NCI-H187 treated with DMSO at 0.1 percent for 48 hours (cell line): ENCODE measurements around the gene KLK5.
"Not testable (repeated sequence)": the region's sequence is repeated elsewhere in the genome, so short reads cannot be mapped to it uniquely, and the experiment has no call there.

Experiments used
- DNase-seq: peaks from one replicate; lab custom pipeline; 2025; lab: John Stamatoyannopoulos, UW

KLK5 gene

GRCh38 chr19:50921426-50922316, 31.2 kb downstream of the KLK5 start:
- no peak for DNase-seq

- no peak for DNase-seq
These were observed 36.8 kb downstream of the KLK5 start for GRCh38 chr19:50916069-50916468.

GRCh38 chr19:50912727-50913716, 39.8 kb downstream of the KLK5 start:
- no peak for DNase-seq

- no peak for DNase-seq
These were observed 40.7 kb downstream of the KLK5 start for GRCh38 chr19:50912102-50912599.

- DNase-seq: no peak
These were observed 41.4 kb downstream of the KLK5 start, which contains the start of gene KLK4 for GRCh38 chr19:50911206-50912101. Gene KLK4 (minus strand): TSS chr19:50911395. CDS start chr19:50910738, 657 bp downstream.

- DNase-seq: no peak
These were observed 42.1 kb downstream of the KLK5 start for GRCh38 chr19:50910722-50911121.

- no peak for DNase-seq
These were observed 43.4 kb downstream of the KLK5 start for GRCh38 chr19:50909240-50910070.

- DNase-seq: no peak
These were observed 44.5 kb downstream of the KLK5 start for GRCh38 chr19:50908336-50908735.

- peak; percentile 10 for DNase-seq
These were observed 46.6 kb downstream of the KLK5 start for GRCh38 chr19:50906217-50906616.

- DNase-seq: no peak
These were observed 50.2 kb downstream of the KLK5 start for GRCh38 chr19:50902640-50903039.

GRCh38 chr19:50899569-50899968, 53.3 kb downstream of the KLK5 start:
- DNase-seq: no peak

GRCh38 chr19:50898018-50898417, 54.8 kb downstream of the KLK5 start:
- DNase-seq: no peak

GRCh38 chr19:50897612-50898011, 55.2 kb downstream of the KLK5 start:
- no peak for DNase-seq

- no peak for DNase-seq
These were observed 55.6 kb downstream of the KLK5 start for GRCh38 chr19:50897191-50897607.

- no peak for DNase-seq
These were observed 56.1 kb downstream of the KLK5 start for GRCh38 chr19:50896591-50897190.

- DNase-seq: not testable (repeated sequence)
These were observed 56.7 kb downstream of the KLK5 start for GRCh38 chr19:50896089-50896590.

- no peak for DNase-seq
These were observed 58.1 kb downstream of the KLK5 start for GRCh38 chr19:50894478-50895356.
